Neural cell (in vitro differentiated cells): ENCODE measurements around the gene AURKA. TPM values are rescaled to one million over a fixed set of nuclear protein-coding genes. Genes with fewer than 3 reads are reported as not detected.

ENCODE experiments used
- H2AFZ ChIP-seq: fragments of 200-600, 300-800 bp; sonication (generic), shearing (Covaris generic); 2 replicates; pipeline ENCODE4 v1.6.0; 2014; ENCODE audit warnings: low read depth, mild to moderate bottlenecking, antibody characterized with exemption, low read length, moderate library complexity
- H3F3A ChIP-seq: fragments of 200-600 bp; shearing (Covaris generic); 2 replicates; pipeline ENCODE4 v1.6.1; 2016; ENCODE audit warnings: mild to moderate bottlenecking, moderate library complexity, mixed read lengths, antibody characterized with exemption, low read length; ENCODE audit not compliant: insufficient read depth, poor library complexity, severe bottlenecking
- H3K27ac ChIP-seq: fragments of 200-600, 300-800 bp; sonication (generic), shearing (Covaris generic); 2 replicates; pipeline ENCODE4 v1.5.1; 2014; ENCODE audit warnings: mild to moderate bottlenecking, low read length, moderate library complexity
- H3K27me3 ChIP-seq: fragments of 300-800, 200-600 bp; sonication (generic), shearing (Covaris generic); 2 replicates; pipeline ENCODE4 v1.6.0; 2014; ENCODE audit warnings: mild to moderate bottlenecking, low read depth, low read length, moderate library complexity; ENCODE audit not compliant: insufficient read depth
- H3K36me3 ChIP-seq: fragments of 300-800, 200-600 bp; sonication (generic), shearing (Covaris generic); 2 replicates; pipeline ENCODE4 v1.5.1; 2014; ENCODE audit warnings: mild to moderate bottlenecking, antibody characterized with exemption, low read length, moderate library complexity; ENCODE audit not compliant: insufficient read depth
- H3K4me2 ChIP-seq: fragments of 300-800, 200-600 bp; sonication (generic), shearing (Covaris generic); 2 replicates; pipeline ENCODE4 v1.6.0; 2014; ENCODE audit warnings: mild to moderate bottlenecking, low read length
- H3K4me3 ChIP-seq: fragments of 300-800, 200-600 bp; sonication (generic), shearing (Covaris generic); 2 replicates; pipeline ENCODE4 v1.5.1; 2014; ENCODE audit warnings: mild to moderate bottlenecking, low read length, moderate library complexity
- H3K79me2 ChIP-seq: fragments of 200-600 bp; shearing (Covaris generic); replicated peaks from 2 replicates; pipeline ENCODE4 v1.6.0; 2014; ENCODE audit warnings: mild to moderate bottlenecking, low read length, moderate library complexity; ENCODE audit not compliant: insufficient read depth
- H3K9ac ChIP-seq: fragments of 300-800, 200-600 bp; sonication (generic), shearing (Covaris generic); 2 replicates; pipeline ENCODE4 v1.6.1; 2016; ENCODE audit warnings: mild to moderate bottlenecking, low read length, mixed read lengths
- H3K9me2 ChIP-seq: fragments of 200-600 bp; shearing (Covaris generic); 2 replicates; pipeline ENCODE4 v1.6.1; 2016; ENCODE audit warnings: mild to moderate bottlenecking, low read length, mixed read lengths; ENCODE audit not compliant: insufficient read depth
- H3K9me3 ChIP-seq: fragments of 200-600, 300-800 bp; sonication (generic), shearing (Covaris generic); 2 replicates; pipeline ENCODE4 v1.6.1; 2016; ENCODE audit warnings: mild to moderate bottlenecking, mixed run types, low read length, moderate library complexity, mixed read lengths
- H4K20me1 ChIP-seq: fragments of 200-600 bp; shearing (Covaris generic); 2 replicates; pipeline ENCODE4 v1.6.1; 2016; ENCODE audit warnings: mild to moderate bottlenecking, mixed run types; ENCODE audit not compliant: insufficient read depth
- EP300 ChIP-seq: fragments of 450-650 bp; conservative IDR thresholded peaks from 2 replicates; pipeline ENCODE4 v1.6.1; 2014; ENCODE audit warnings: antibody characterized with exemption, mild to moderate bottlenecking, moderate library complexity; ENCODE audit not compliant: poor library complexity, severe bottlenecking
- EZH2 ChIP-seq: fragments of 200-600, 300-800 bp; shearing (Covaris generic), sonication (generic); IDR thresholded peaks from 2 replicates; pipeline ENCODE4 v1.6.1; 2014; ENCODE audit warnings: antibody characterized with exemption, low read length, borderline replicate concordance, mild to moderate bottlenecking; ENCODE audit not compliant: insufficient read depth, poor library complexity, severe bottlenecking
- MXI1 ChIP-seq: fragments of 450-650 bp; conservative IDR thresholded peaks from 2 replicates; pipeline ENCODE4 v1.6.1; 2014; ENCODE audit warnings: antibody characterized with exemption, mild to moderate bottlenecking; ENCODE audit not compliant: poor library complexity, severe bottlenecking
- POLR2AphosphoS5 ChIP-seq: IDR thresholded peaks from 2 replicates; pipeline ENCODE4 v1.6.1; 2012
- RAD21 ChIP-seq: fragments of 450-650 bp; conservative IDR thresholded peaks from 2 replicates; pipeline ENCODE4 v1.6.1; 2014; ENCODE audit warnings: antibody characterized with exemption, mild to moderate bottlenecking, moderate library complexity
- SMC3 ChIP-seq: fragments of 450-650 bp; conservative IDR thresholded peaks from 2 replicates; pipeline ENCODE4 v1.6.1; 2014; ENCODE audit warnings: antibody characterized with exemption, mild to moderate bottlenecking, moderate library complexity; ENCODE audit not compliant: poor library complexity
- TAF1 ChIP-seq: IDR thresholded peaks from 2 replicates; pipeline ENCODE4 v1.6.1; 2012; ENCODE audit warnings: low read depth
- polyA plus RNA-seq: library from polyadenylated mRNA; depleted of rRNA; stranded (reverse); fragments of >200 nt; gene quantifications from 2 replicates; pipeline ENCODE4 v1.2.3, GENCODE V29; 2014
- TF ChIP-seq, protein P1 (sequence below): IDR thresholded peaks from 2 replicates; pipeline ENCODE4 v1.6.1; 2012; ENCODE audit warnings: borderline replicate concordance
- TF ChIP-seq, protein P2 (sequence below): fragments of 450-650 bp; IDR thresholded peaks from 2 replicates; pipeline ENCODE4 v1.5.1; 2014; ENCODE audit warnings: antibody characterized with exemption, mild to moderate bottlenecking, moderate library complexity; ENCODE audit not compliant: poor library complexity, severe bottlenecking

AURKA gene
- polyA plus RNA-seq, 1 donor from 2014 or later: 2.5 TPM

DNA sequence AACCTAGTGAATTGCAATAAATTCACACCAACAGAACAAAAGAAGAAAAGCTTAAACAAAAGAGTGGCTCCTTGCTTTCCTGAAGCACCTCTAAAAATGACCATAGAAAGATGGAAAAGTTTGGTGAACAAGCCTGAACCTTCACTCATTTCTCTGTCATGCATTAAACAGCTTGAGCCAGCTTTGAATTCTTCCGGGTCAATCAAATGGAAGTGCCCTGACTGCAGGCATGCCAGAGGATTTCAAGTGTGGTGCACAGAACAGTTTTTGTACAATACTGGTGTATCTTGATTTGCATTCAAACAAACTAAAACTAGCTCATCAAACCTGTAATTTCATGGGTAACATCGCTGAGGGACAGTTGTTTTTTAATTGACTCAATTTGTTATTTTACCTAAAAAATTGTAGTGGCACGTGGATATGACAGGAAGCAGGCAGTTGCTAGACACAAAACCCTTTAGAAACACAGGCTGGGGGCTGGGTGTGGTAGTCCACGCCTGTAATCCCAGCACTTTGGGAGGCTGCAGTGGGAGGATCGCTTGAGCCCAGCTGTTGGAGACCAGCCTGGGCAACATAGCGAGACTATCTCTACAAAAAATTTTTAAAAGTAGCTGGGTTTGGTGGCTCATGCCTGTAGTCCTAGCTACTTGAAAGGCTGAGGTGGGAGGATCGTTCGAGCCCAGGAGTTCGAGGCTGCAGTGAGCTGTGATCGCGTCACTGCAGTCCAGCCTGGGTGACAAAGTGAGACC is 29.1 kb upstream of the AURKA start:
- H3K9me2 ChIP-seq: no peaks in the 10 kb centered on the region
- no peak overlapping the region for H3K9ac ChIP-seq
- no peaks in the 10 kb centered on the region for H3K36me3 ChIP-seq

DNA sequence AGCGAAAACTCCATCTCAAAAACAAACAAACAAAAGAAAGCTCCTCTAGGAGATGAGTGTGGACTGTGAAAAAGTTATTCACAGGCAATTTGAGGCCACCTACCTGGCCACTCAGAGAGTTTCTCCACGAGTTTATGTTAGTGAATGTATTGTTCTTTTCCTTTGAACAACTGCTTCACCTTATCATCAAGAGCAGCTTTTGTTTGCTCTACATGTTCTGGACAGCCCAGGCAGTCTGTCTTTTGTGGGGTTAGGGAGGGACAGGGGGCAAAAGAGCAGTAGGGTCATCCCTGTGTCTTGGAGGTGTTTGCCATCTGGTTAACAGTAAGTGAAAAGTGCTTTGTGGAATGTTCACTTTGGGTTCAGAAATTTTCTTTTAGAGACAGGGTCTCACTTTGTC is 28.0 kb upstream of the AURKA start:
- no peak for TF ChIP-seq EZH2
- no peak for TF ChIP-seq RAD21
- TF ChIP-seq, protein P1, sequence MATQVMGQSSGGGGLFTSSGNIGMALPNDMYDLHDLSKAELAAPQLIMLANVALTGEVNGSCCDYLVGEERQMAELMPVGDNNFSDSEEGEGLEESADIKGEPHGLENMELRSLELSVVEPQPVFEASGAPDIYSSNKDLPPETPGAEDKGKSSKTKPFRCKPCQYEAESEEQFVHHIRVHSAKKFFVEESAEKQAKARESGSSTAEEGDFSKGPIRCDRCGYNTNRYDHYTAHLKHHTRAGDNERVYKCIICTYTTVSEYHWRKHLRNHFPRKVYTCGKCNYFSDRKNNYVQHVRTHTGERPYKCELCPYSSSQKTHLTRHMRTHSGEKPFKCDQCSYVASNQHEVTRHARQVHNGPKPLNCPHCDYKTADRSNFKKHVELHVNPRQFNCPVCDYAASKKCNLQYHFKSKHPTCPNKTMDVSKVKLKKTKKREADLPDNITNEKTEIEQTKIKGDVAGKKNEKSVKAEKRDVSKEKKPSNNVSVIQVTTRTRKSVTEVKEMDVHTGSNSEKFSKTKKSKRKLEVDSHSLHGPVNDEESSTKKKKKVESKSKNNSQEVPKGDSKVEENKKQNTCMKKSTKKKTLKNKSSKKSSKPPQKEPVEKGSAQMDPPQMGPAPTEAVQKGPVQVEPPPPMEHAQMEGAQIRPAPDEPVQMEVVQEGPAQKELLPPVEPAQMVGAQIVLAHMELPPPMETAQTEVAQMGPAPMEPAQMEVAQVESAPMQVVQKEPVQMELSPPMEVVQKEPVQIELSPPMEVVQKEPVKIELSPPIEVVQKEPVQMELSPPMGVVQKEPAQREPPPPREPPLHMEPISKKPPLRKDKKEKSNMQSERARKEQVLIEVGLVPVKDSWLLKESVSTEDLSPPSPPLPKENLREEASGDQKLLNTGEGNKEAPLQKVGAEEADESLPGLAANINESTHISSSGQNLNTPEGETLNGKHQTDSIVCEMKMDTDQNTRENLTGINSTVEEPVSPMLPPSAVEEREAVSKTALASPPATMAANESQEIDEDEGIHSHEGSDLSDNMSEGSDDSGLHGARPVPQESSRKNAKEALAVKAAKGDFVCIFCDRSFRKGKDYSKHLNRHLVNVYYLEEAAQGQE: no peak
- no peak for TF ChIP-seq MXI1
- TF ChIP-seq, protein P2, sequence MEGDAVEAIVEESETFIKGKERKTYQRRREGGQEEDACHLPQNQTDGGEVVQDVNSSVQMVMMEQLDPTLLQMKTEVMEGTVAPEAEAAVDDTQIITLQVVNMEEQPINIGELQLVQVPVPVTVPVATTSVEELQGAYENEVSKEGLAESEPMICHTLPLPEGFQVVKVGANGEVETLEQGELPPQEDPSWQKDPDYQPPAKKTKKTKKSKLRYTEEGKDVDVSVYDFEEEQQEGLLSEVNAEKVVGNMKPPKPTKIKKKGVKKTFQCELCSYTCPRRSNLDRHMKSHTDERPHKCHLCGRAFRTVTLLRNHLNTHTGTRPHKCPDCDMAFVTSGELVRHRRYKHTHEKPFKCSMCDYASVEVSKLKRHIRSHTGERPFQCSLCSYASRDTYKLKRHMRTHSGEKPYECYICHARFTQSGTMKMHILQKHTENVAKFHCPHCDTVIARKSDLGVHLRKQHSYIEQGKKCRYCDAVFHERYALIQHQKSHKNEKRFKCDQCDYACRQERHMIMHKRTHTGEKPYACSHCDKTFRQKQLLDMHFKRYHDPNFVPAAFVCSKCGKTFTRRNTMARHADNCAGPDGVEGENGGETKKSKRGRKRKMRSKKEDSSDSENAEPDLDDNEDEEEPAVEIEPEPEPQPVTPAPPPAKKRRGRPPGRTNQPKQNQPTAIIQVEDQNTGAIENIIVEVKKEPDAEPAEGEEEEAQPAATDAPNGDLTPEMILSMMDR: no peak
- TF ChIP-seq EP300: no peak
- TF ChIP-seq TAF1: no peak
- no peak for TF ChIP-seq POLR2AphosphoS5
- no peak for TF ChIP-seq SMC3
- H4K20me1 ChIP-seq: no peaks in the 10 kb centered on the region

More for the DNA sequence above, 29.1 kb upstream of the AURKA start:
- no peak overlapping the region for H2AFZ ChIP-seq
- H3K4me2 ChIP-seq: no peak overlapping the region
- no peaks in the 10 kb centered on the region for H3K27me3 ChIP-seq
- no peak overlapping the region for H3K4me3 ChIP-seq
- TF ChIP-seq EP300 (no peak), POLR2AphosphoS5 (no peak), SMC3 (no peak), MXI1 (no peak), TAF1 (no peak), RAD21 (no peak), EZH2 (no peak)
- TF ChIP-seq, protein P2: no peak
- TF ChIP-seq, protein P1: no peak
- no peaks in the 10 kb centered on the region for H3F3A ChIP-seq
- H3K79me2 ChIP-seq: no peaks in the 10 kb centered on the region
- no peaks in the 10 kb centered on the region for H3K9me3 ChIP-seq
- H3K27ac ChIP-seq: no peak overlapping the region
- no peaks in the 10 kb centered on the region for H4K20me1 ChIP-seq

More for the DNA sequence above, 28.0 kb upstream of the AURKA start:
- Histone ChIP-seq H3K4me3 (no peak overlapping the region), H3K36me3 (no peaks in the 10 kb centered on the region), H3K9ac (no peak overlapping the region), H2AFZ (no peak overlapping the region), H3K27ac (no peak overlapping the region), H3K79me2 (no peaks in the 10 kb centered on the region), H3K4me2 (no peak overlapping the region), H3K27me3 (no peaks in the 10 kb centered on the region), H3K9me2 (no peaks in the 10 kb centered on the region), H3F3A (no peaks in the 10 kb centered on the region), H3K9me3 (no peaks in the 10 kb centered on the region)
